ENCODE measurements around the gene SUGCT.

DNA sequence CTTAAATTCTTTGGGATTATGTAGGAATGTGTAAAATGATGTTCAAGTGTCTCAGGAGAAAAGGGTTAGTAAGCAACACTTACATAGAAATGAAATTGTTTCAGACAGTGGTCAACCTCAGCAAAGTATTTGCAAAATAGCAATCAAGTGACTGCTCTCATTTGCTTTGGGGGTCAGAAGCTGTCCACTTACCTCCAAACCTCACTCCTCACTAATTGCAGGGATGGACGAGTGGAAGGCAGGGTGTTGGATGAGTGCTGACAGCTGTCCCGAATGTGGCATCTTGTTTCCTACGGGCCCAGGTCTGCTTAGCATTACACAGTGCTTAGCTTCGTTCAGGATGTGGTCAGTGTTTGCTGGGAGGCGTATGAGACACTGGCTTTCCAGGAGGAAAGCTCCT lies 437.0 kb downstream of the SUGCT start:
- TF ChIP-seq NCOA1 (CRISPR knock-in tag; IDR thresholded peaks at IDR 0.05) (no peak), CEBPB (IDR thresholded peaks at IDR 0.05; ENCODE audit: borderline replicate concordance, low read depth, low read length) (no peak)
